GM18526 (cell line): Measurements from ENCODE around the gene MGLL.

Experiments
- POLR2A ChIP-seq: IDR thresholded peaks from 3 replicates; pipeline ENCODE4 v1.6.1; 2011; ENCODE audit not compliant: insufficient read length; ENCODE audit errors: extremely low read depth

MGLL gene

DNA sequence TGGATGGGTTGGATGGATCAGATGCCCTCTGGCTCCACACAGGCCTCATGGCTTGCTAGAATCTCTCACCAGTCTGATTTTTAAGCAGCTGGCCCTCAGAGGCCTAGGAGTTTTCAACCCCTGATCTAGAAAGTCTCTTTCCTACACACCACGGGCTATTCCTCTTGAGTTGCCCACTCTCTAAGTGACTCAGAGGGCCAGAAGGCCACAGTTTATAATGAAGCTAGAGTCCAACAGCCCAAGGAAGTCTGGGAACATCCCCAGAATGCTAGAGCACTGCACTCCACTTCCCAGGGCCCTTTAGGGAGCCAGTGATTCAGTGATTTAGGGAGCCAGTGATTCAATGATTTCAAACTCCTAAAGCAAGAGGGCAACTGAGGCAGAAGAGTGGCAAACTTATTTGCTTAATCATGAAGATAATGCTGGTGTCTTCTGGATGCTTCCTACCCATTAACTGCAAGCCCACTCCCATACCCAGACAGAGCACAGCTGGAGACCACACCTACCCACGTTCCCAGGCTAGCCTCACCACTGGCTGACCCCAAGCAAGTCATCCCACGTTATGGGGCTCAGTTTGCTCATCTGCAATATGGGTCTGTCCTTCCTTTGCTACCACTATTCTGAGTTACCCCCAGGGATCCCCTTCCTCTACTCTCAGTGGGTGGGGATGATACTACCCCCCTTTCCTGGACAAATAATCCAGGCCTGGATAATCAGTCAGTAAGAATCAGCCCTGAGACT lies 112.8 kb downstream of the MGLL start:
- no peak for TF ChIP-seq POLR2A

DNA sequence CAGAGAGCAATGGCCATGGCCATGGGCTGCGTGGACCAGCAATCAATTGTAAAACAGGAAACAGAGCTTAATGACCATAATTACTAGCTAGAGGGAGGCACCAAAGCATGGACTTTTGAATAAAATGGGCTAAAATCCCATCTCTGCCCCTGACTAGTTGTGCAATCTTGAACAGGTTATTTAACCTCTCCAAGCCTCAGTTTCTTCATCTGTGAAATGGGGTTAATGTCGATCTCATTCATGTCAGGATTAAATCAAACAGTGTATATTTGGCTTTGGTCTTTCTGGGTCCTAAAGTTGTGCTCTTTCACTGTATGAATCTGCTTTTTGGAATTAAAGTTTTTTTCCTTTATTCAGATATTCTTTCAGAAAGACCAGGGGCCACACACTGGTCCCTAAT lies 113.5 kb downstream of the MGLL start:
- no peak for TF ChIP-seq POLR2A

DNA sequence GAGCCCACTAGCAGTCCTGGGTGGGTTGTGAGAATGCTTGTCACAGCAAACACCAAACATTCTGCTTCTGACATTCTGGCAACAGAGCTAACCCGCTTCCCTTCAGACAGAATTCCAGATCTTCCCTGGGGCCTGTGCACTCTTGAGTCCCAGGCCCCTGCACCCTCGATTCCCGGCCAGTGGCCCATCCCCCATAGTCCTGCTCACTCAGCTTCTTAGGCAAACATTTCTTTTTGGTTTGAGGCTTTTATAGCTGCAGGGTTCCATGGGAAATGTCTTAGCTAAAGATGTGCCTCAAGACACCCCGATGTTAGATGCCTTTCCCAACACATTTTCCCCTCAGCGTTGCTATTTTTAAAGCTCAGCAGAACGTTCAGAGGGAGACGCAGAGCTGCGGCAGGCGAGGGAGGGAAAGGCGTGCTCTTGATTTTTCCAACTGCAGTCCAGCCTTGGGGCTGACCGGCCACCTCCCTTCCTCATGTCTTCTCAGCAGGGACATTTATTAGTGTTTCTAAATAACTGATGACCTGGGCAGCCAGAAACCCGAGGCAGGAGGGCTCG lies 114.4 kb downstream of the MGLL start:
- TF ChIP-seq POLR2A, result no peak

DNA sequence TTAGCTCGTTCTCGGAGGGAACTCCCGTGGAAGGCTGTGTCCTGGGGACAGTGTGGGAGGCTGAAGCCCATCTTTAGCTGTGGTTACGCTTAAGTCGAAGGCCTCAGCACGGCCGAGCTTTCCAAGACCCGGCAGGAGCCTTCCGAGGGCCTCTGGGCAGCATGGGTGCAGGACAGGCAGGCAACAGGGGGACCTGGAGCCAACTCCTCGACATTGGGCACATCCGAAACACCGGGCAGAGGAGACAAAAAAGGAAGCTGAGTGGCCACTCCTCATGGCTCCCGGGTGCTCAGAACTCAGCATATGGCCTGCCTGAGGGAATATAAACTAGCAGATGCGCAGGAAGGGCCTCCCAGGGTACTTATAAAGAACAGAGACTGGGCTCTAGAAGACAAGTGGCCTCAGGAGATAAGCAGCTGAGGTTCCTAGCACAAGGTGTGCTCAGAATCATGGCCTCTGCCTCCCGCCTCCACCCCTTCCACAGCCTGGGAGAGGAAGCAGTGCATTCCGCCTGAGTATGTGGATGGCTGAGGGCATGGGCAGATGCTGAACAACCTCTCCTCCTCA lies 115.4 kb downstream of the MGLL start:
- TF ChIP-seq POLR2A, result no peak

DNA sequence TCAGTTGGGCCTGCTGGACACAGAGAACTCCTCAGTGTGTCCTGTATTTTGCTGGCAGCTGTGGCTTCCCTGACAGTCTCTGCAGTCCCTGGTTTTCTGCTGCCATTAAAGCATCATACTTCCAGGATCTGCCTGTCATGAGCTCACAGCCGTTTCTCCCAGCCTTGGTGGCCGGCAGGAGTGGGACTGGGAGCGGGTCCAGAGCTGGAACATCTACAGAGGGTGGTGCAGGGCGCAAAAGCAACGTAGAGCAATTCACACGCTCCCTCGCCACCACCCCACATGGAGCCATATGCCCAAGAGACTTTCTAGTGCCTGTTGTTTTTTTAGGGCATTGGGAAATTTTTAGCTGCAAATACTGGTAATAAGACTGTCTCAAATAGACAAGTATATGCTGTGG lies 116.0 kb downstream of the MGLL start:
- no peak for TF ChIP-seq POLR2A

DNA sequence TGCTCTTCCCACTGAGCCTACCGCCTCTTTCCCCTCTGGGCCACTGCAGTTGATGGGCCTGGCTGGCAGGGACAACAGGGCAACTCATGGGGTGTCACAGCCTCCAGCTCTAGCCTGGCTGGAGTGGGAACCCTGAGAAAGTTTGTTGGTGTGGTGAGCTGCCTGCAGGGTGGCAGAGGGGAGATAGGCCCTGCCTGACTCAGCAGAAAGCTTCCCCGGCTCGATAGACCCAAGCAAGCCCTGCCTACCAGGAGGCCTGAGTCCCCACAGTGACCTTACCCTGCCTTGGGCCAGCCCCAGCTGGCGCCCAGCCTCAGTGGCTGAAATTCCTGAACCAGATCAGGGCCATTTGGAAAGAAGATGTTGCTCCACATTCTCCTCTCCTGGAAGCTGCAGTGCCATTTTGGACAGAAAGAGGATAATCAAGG lies 120.2 kb downstream of the MGLL start:
- TF ChIP-seq POLR2A, result no peak

DNA sequence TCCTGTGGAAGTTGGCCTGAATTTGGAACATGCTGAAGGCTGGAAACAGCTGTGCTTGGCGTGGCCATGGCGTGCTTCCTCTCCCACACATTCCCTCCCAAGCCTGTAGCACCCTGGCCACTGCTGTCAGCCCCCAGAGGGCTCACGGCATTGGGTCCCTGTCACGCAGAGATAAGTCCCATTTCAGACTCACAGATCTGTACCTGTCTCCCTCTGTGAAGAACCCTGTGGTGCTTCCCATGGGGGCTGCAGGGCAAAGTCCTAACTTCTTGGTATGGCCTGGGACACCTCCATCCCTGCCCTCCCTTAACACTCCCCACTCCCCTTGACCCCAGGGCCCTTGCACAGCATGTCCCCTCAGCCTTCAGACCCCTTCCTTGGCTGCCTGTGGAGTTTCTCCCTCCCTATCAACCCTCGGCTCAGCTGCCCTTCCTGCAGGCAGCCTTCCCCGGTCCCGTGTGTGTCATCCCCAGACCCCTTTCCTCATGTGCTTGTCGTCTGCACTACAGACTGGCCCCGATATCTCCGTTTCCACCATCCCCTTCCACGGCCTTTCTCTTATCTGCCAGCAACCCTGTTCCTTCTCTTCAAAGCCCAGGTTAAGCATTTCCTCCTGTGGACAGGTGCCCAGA lies 120.9 kb downstream of the MGLL start:
- TF ChIP-seq POLR2A, result no peak

DNA sequence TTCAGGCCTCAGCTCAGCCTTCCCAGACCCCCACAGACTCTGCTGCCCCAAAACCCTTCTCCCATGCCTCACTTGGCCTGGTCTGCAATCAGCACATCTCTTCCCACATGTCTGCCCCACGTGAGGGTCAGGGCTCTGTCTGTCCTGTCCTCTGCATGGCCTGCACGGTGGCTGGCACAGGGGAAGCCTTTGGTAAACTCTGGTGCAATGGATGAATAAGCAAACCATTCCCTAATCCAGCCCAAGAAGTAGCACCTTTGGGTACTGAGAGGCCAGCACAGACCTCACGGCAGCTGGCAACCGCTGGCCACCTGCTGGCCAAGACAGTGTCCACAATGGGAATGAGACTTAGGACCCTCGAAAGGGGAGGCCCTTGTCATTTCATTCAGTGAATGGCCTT lies 121.9 kb downstream of the MGLL start:
- no peak for TF ChIP-seq POLR2A

DNA sequence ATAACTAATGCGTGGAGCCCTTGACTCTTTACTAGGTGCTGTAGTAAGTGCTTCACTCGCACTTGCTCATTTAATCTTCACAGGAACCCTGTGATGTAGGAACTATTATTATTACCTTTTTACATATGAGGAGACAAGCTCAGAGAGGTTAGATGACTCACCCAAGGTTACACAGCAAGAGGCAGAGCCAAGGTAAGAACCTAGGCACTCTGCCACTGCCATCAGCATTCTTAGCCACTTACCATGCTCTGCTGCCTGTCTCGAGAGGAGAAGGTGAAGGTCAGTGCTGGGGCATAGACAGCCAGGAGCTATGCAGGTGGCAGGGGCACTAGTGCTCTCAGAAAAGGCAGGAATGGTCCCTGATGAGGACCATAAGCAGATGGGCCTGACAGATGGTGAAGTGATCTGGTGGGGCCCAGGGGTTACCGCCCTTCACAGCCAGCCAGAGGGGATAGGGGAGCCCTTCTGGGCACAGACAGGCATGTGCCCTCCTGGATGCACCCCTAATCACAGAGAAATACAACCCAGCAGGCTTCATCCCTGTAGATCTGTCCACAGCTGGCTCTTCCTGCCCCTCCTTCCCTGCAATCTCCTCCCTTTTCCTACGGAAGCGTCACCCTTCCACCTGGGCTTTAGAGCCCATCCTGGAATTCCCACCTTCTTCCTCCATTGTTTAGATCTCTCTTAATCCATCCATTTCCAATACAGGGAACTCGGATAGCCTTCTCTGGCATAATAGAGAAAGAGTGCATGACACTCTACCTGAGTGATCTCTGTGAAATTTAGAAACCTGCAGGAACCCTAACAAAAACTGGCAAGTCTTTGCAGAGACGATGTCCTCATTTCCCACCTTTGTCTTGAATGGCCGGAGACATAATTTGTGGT lies 122.7 kb downstream of the MGLL start:
- TF ChIP-seq POLR2A, result no peak

DNA sequence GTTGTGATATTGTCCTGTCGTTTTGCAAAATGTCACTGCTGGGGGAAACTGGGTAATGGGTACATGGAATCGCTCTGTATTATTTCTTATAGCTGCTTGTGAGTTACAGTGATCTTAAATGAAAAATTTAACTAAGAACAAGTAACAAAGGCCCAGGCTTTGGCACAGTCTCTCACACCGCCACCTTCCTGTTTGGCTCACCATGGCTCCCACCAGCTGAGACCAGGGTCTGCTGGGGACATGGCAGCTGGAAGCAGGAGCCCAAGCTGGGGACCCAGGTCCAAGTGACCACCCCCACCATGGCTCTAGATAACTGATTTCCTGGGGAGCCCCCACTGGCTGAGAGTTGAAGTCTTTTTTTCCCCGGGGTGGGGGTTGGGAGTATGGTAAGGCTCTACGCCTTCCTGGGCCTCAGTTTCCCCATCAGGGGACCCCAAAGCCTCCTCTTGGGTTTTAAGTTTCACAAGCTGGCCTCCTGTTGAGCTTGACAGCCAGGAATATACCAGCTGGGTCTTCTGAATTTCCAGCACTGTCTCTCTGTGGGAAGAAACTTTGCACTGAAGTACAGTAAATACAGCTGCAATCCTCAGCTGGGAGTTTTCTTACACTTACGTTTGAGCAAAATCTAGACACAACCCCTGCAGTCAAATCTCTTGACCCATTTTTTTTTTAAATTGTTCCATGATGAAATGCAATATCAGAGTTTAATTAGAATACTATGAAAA lies 123.5 kb downstream of the MGLL start:
- TF ChIP-seq POLR2A, result no peak

DNA sequence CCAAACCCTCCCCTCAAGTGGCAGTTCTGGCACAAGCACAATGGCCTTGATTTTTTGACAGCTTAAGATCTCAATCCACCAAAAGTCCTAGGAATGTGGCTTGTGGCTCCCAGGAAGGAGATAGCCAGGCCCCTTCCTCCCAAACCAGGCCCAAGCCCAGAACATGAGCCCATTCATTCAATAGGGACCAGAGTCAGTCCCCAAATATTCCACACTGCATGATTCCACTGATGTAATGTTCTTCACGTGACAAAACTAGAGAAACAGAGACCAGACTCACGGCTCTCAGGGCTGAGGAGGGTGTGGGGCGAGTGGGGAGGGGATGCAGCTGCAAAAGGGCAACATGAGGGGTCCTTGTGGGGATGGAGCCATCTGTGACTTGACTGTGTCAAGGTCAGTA lies 124.0 kb downstream of the MGLL start:
- TF ChIP-seq POLR2A, result no peak

DNA sequence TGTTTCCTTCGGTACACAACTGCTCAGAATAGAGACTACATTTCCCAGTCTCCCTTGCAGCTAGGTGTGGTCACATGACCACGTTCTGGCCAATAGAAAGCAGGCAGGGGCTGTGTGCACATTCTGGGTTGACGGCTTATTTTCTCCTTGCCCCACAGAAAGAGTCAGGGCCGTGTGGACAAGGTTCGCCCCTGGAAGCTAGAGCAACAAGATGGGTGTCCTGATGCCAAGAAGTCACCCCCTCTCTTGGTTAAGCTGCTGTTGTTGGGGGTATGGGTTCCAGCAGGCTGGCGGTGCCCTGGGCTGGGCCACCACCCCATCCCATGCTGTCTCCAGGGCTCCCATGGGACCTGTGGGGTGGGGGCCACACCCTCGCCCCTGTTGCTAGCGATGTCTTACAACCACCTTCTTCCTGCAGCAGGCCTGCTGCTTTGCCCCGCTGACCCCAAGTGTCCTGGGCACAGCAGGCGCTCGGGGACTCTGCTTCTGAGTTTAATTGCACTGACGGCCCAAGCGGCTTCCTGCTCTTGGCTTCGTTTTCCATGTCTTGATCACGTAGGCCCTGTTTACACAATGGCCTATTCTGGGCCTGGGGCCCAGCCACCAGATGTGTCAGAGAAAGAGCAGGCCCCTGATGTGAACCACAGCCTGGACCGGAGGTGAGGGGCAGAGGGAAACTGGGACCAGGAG lies 124.6 kb downstream of the MGLL start:
- TF ChIP-seq POLR2A, result no peak

DNA sequence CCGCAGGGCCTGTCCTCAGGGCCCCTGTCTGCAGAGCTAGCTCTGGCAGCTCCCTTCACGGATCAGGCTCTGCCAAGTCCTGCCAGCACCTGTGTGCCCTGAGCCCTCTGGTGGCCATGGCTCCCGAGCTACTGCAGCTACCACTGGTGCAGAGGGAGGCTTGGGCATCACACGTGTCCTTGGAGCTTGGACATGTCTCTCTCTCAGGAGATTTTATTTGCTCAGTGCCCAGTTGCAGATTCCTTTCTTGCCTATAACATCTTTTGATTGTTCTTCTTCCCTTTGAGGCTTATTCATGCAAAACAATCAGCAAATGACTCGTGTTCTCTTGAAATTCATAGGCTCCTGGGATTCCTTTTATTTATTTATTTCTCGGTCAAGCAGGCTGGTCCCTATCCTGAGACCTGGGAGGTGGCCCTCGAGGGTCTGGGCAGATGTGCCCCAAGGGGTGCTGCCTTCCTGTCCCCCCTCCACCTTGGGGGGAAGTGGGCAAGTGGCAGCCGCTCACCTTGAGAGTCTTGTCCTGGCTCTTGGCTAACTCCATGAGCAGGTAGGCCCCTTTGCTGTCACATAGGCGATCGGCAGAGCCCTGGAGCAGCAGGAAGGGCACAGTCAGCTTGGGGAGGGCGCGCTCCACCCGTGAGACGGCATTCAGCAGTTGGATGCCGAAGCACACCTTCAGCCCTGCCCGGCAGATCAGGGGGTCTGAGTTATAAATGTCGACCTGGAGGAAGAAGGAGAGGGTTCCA lies 127.7 kb downstream of the MGLL start:
- no peak for TF ChIP-seq POLR2A
